Muscle of leg (tissue), 11 donors: ENCODE data around the gene FOXK2. TPM values are rescaled to one million over a fixed set of nuclear protein-coding genes. Genes with fewer than 3 reads are reported as not detected.
"Not testable (repeated sequence)": the region's sequence is repeated elsewhere in the genome, so short reads cannot be mapped to it uniquely, and the experiment has no call there.

Source experiments
- DNase-seq: peaks from one replicate; pipeline ENCODE4 v3.0.0; 2013
- H3K27ac ChIP-seq: one replicate; pipeline ENCODE4 v1.5.1; 2013; ENCODE audit warnings: mild to moderate bottlenecking, low read length, control low read depth
- H3K27me3 ChIP-seq: one replicate; pipeline ENCODE4 v1.6.1; 2013; ENCODE audit warnings: low read length; ENCODE audit not compliant: control insufficient read depth, insufficient read depth
- H3K36me3 ChIP-seq: one replicate; pipeline ENCODE4 v1.6.1; 2013; ENCODE audit warnings: low read length; ENCODE audit not compliant: control insufficient read depth, insufficient read depth
- H3K4me1 ChIP-seq: one replicate; pipeline ENCODE4 v1.6.1; 2013; ENCODE audit warnings: low read length; ENCODE audit not compliant: control insufficient read depth, insufficient read depth
- H3K4me3 ChIP-seq: one replicate; pipeline ENCODE4 v1.5.1; 2013; ENCODE audit warnings: low read length, control low read depth
- H3K9me3 ChIP-seq: replicated peaks from 2 replicates; pipeline ENCODE4 v1.6.1; 2013; ENCODE audit warnings: low read depth, low read length; ENCODE audit not compliant: control insufficient read depth
- WGBS: methylation state at CpG from one replicate; pipeline ENCODE4 v1.1.5; 2013; ENCODE audit warnings: missing lambda C conversion rate; ENCODE audit not compliant: insufficient coverage; 5-methylcytosine and 5-hydroxymethylcytosine counted together
- polyA plus RNA-seq, 8 donors: library from polyadenylated mRNA; unstranded; fragments of 120-200 nt; gene quantifications; one replicate each; pipeline versions ENCODE4 v1.2.1 to v1.2.3, GENCODE V29; 2013; ENCODE audit warnings: inconsistent platforms in 1 of 8, low replicate concordance in 1 of 8; ENCODE audit not compliant: insufficient read length in 8 of 8, insufficient read depth in 1 of 8
- total RNA-seq: library from RNA; stranded (reverse); fragments of 120-200 nt; gene quantifications from one replicate; pipeline ENCODE4 v1.2.4, GENCODE V29; 2013

The FOXK2 gene
- total and polyA plus RNA-seq, 9 donors: 31.8 to 47.3 (median 38.3) TPM

- no peaks in the 10 kb centered on the region for H3K27me3 ChIP-seq
- no peak for DNase-seq
- H3K27ac ChIP-seq: no peak overlapping the region
- peaks cover 4% of the 10 kb centered on the region for H3K9me3 ChIP-seq
- peaks cover 26% of the 10 kb centered on the region for H3K4me1 ChIP-seq
- H3K36me3 ChIP-seq: no peaks in the 10 kb centered on the region
- no peak overlapping the region for H3K4me3 ChIP-seq
- WGBS: 94% methylated on average over 3 of the region's 4 CpGs
Observed at GRCh38 chr17:82547981-82548380, 28.4 kb downstream of the FOXK2 start.

- 48% methylated on average over 8 of the region's 15 CpGs for WGBS
- H3K36me3 ChIP-seq: no peaks in the 10 kb centered on the region
- H3K4me3 ChIP-seq: no peak overlapping the region
- peaks cover 4% of the 10 kb centered on the region for H3K9me3 ChIP-seq
- peaks cover 27% of the 10 kb centered on the region for H3K4me1 ChIP-seq
- no peak overlapping the region for H3K27ac ChIP-seq
- DNase-seq: peak; percentile 46
- no peaks in the 10 kb centered on the region for H3K27me3 ChIP-seq
Observed at GRCh38 chr17:82548681-82549303, 29.3 kb downstream of the FOXK2 start.

- DNase-seq: peak; percentile 63
- peaks cover 4% of the 10 kb centered on the region for H3K9me3 ChIP-seq
- no peak overlapping the region for H3K4me3 ChIP-seq
- no peak overlapping the region for H3K27ac ChIP-seq
- no peaks in the 10 kb centered on the region for H3K36me3 ChIP-seq
- WGBS: 77% methylated on average over 6 of the region's 13 CpGs
- H3K4me1 ChIP-seq: peaks cover 24% of the 10 kb centered on the region
- H3K27me3 ChIP-seq: no peaks in the 10 kb centered on the region
Observed at GRCh38 chr17:82551779-82552457, 32.4 kb downstream of the FOXK2 start.

- H3K4me1 ChIP-seq: peaks cover 24% of the 10 kb centered on the region
Observed at GRCh38 chr17:82552580-82552979, 33.0 kb downstream of the FOXK2 start.

GRCh38 chr17:82553210-82553930 lies 33.8 kb downstream of the FOXK2 start:
- Histone ChIP-seq H3K27me3 (no peaks in the 10 kb centered on the region), H3K4me1 (peaks cover 27% of the 10 kb centered on the region), H3K9me3 (no peaks in the 10 kb centered on the region), H3K4me3 (no peak overlapping the region), H3K36me3 (peaks cover 1% of the 10 kb centered on the region), H3K27ac (no peak overlapping the region)
- 80% methylated on average over 12 of the region's 18 CpGs for WGBS
- DNase-seq: no peak

More at GRCh38 chr17:82552580-82552979, 33.0 kb downstream of the FOXK2 start:
- no peak overlapping the region for H3K27ac ChIP-seq
- DNase-seq: no peak
- peaks cover 3% of the 10 kb centered on the region for H3K9me3 ChIP-seq
- WGBS: 77% methylated on average over 13 of the region's 13 CpGs
- no peaks in the 10 kb centered on the region for H3K27me3 ChIP-seq
- no peaks in the 10 kb centered on the region for H3K36me3 ChIP-seq
- H3K4me3 ChIP-seq: no peak overlapping the region

GRCh38 chr17:82557510-82557909 lies 38.0 kb downstream of the FOXK2 start:
- H3K4me1 ChIP-seq: peaks cover 40% of the 10 kb centered on the region
- not testable (repeated sequence) for DNase-seq, H3K4me3 ChIP-seq, H3K9me3 ChIP-seq, H3K36me3 ChIP-seq, H3K27me3 ChIP-seq, H3K27ac ChIP-seq
- WGBS: 73% methylated on average over 2 of the region's 2 CpGs

- peaks cover 4% of the 10 kb centered on the region for H3K36me3 ChIP-seq
- no peaks in the 10 kb centered on the region for H3K9me3 ChIP-seq
- H3K27me3 ChIP-seq: no peaks in the 10 kb centered on the region
- H3K27ac ChIP-seq: peak overlapping the region; percentile 82
- 76% methylated on average over 6 of the region's 11 CpGs for WGBS
- no peak overlapping the region for H3K4me3 ChIP-seq
- DNase-seq: peak; percentile 48
- peaks cover 39% of the 10 kb centered on the region for H3K4me1 ChIP-seq
Observed at GRCh38 chr17:82559566-82560251, 40.2 kb downstream of the FOXK2 start.

GRCh38 chr17:82560252-82560642 lies 40.7 kb downstream of the FOXK2 start:
- Histone ChIP-seq H3K27me3 (no peaks in the 10 kb centered on the region), H3K4me3 (no peak overlapping the region), H3K9me3 (no peaks in the 10 kb centered on the region), H3K4me1 (peaks cover 36% of the 10 kb centered on the region), H3K36me3 (peaks cover 4% of the 10 kb centered on the region), H3K27ac (peak overlapping the region; percentile 20)
- 91% methylated on average over 10 of the region's 15 CpGs for WGBS
- no peak for DNase-seq

- 78% methylated on average over 8 of the region's 9 CpGs for WGBS
- peaks cover 4% of the 10 kb centered on the region for H3K36me3 ChIP-seq
- no peak overlapping the region for H3K27ac ChIP-seq
- peaks cover 37% of the 10 kb centered on the region for H3K4me1 ChIP-seq
- no peak overlapping the region for H3K4me3 ChIP-seq
- DNase-seq: no peak
- H3K9me3 ChIP-seq: no peaks in the 10 kb centered on the region
- H3K27me3 ChIP-seq: no peaks in the 10 kb centered on the region
Observed at GRCh38 chr17:82560802-82561428, 41.4 kb downstream of the FOXK2 start.
